K562 (cell line): ENCODE data around the gene MRPL37. TPM values are rescaled to one million over a fixed set of nuclear protein-coding genes. Genes with fewer than 3 reads are reported as not detected.

ENCODE experiments used
- ATAC-seq: fragments of 200-7000 bp; cut with Tn5 transposase; 3 replicates; pipeline ENCODE4 v1.9.1; 2020; ENCODE audit warnings: moderate library complexity
- BruUV-seq: library from RNA; stranded (reverse); fragments of 400-500 nt; replicated peaks from 2 replicates; lab custom pipeline; 2021; lab: Mats Ljungman, UMichigan
- CTCF ChIA-PET: fragments of 300-600 bp; formaldehyde crosslinking; extraction: SDS; loops from one replicate; lab custom pipeline; 2021; ENCODE audit warnings: low intra/inter-chr PET ratio; lab: Yijun Ruan, JAX
- POLR2A ChIA-PET: fragments of 300-600, 350-650 bp; sonication (Branson Sonifier 250); formaldehyde crosslinking; extraction: SDS; loops from one replicate; lab custom pipeline; 2021; ENCODE audit warnings: antibody characterized with exemption, inconsistent platforms; lab: Yijun Ruan, JAX
- DNase-seq, 4 experiments: peaks; one replicate each; pipeline versions ENCODE4 v3.0.0 to v3.0.0-alpha.2; 2011 to 2018; ENCODE audit warnings: low spot score in 3 of 4, mixed read lengths in 3 of 4; ENCODE audit errors: extremely low read depth in 1 of 4
- FAIRE-seq: peaks from 2 replicates; lab custom pipeline; 2011; peaks lifted over from hg19 to GRCh38; lab: Jason Lieb, UNC
- H2AFZ ChIP-seq: 2 replicates; pipeline ENCODE4 v1.6.0; 2011; ENCODE audit warnings: low read depth, low read length, control low read depth, inconsistent platforms
- H3K27ac ChIP-seq: fragments of 200-600 bp; 3 replicates; pipeline ENCODE4 v1.8.0; 2011; ENCODE audit warnings: low read depth, mild to moderate bottlenecking, control low read depth, inconsistent platforms, low read length, moderate library complexity, mixed read lengths; ENCODE audit errors: extremely low read depth
- H3K27me3 ChIP-seq, 2 experiments: fragments of 300-600 bp in 1 of 2; 2 replicates in 1 of 2; 3 replicates in 1 of 2; pipeline versions ENCODE4 v1.6.0 to v1.8.0; 2011; ENCODE audit warnings: inconsistent platforms in 2 of 2, low read length in 2 of 2, mild to moderate bottlenecking in 1 of 2, mixed read lengths in 1 of 2, moderate library complexity in 1 of 2; ENCODE audit not compliant: control insufficient read depth in 2 of 2, insufficient read depth in 2 of 2
- H3K36me3 ChIP-seq: fragments of 300-600 bp; 3 replicates; pipeline ENCODE4 v1.8.0; 2011; ENCODE audit warnings: mild to moderate bottlenecking, low read length, inconsistent platforms; ENCODE audit not compliant: control insufficient read depth, insufficient read depth
- H3K4me1 ChIP-seq, 2 experiments: fragments of 200-600 bp in 1 of 2; replicated peaks in 1 of 2; 2 replicates in 1 of 2; 3 replicates in 1 of 2; pipeline versions ENCODE4 v1.5.1 to v1.8.0; 2011; ENCODE audit warnings: inconsistent platforms in 2 of 2, low read length in 2 of 2, mild to moderate bottlenecking in 1 of 2, mixed read lengths in 1 of 2, moderate library complexity in 1 of 2; ENCODE audit not compliant: control insufficient read depth in 2 of 2, insufficient read depth in 2 of 2
- H3K4me2 ChIP-seq: 2 replicates; pipeline ENCODE4 v1.6.1; 2011; ENCODE audit warnings: low read length, control low read depth, inconsistent platforms, mixed read lengths; ENCODE audit not compliant: insufficient read depth
- H3K4me3 ChIP-seq: fragments of 200-600 bp; sonication (generic), shearing (Covaris generic); 2 replicates; pipeline ENCODE4 v1.5.1; 2016; ENCODE audit warnings: control low read depth, inconsistent platforms
- H3K79me2 ChIP-seq: fragments of 200-600 bp; 3 replicates; pipeline ENCODE4 v1.8.0; 2011; ENCODE audit warnings: low read length, inconsistent platforms; ENCODE audit not compliant: control insufficient read depth, insufficient read depth
- H3K9ac ChIP-seq, 2 experiments: 2 replicates each; pipeline versions ENCODE4 v1.6.0 to v1.6.1; 2011; ENCODE audit warnings: low read depth in 2 of 2, low read length in 2 of 2, control low read depth in 1 of 2, inconsistent platforms in 1 of 2, mild to moderate bottlenecking in 1 of 2, mixed read lengths in 1 of 2; ENCODE audit not compliant: insufficient read depth in 1 of 2
- H3K9me1 ChIP-seq: one replicate; pipeline ENCODE4 v1.6.0; 2011; ENCODE audit warnings: inconsistent platforms, mild to moderate bottlenecking, low read length, moderate library complexity; ENCODE audit not compliant: control insufficient read depth, insufficient read depth
- H3K9me3 ChIP-seq: replicated peaks from 2 replicates; pipeline ENCODE4 v1.5.1; 2011; ENCODE audit warnings: low read depth, low read length, inconsistent platforms; ENCODE audit not compliant: control insufficient read depth, insufficient read depth
- H4K20me1 ChIP-seq: replicated peaks from 2 replicates; pipeline ENCODE4 v1.6.1; 2011; ENCODE audit warnings: low read length, inconsistent platforms, mixed read lengths; ENCODE audit not compliant: control insufficient read depth, insufficient read depth
- ARHGAP35 ChIP-seq: fragments of 450-650 bp; IDR thresholded peaks from 2 replicates; pipeline ENCODE4 v1.6.1; 2018; ENCODE audit not compliant: partially characterized antibody
- BRD4 ChIP-seq: fragments of 200-600 bp; sonication (generic); IDR thresholded peaks from 2 replicates; pipeline ENCODE4 v1.6.1; 2017; ENCODE audit warnings: inconsistent platforms
- E4F1 ChIP-seq: fragments of 250-450 bp; sonication (Bioruptor Pico); IDR thresholded peaks from 2 replicates; pipeline ENCODE4 v1.5.0; 2021; ENCODE audit warnings: mild to moderate bottlenecking, borderline replicate concordance
- GABPA ChIP-seq: fragments of 200-800 bp; sonication (Bioruptor generic); conservative IDR thresholded peaks from 2 replicates; pipeline ENCODE4 v1.6.1; 2016; ENCODE audit warnings: low read depth, missing genetic modification characterization, missing compliant biosample characterization
- MTA1 ChIP-seq: fragments of 450-650 bp; IDR thresholded peaks from 2 replicates; pipeline ENCODE4 v1.6.1; 2017; ENCODE audit warnings: borderline replicate concordance
- NCOA4 ChIP-seq: fragments of 450-650 bp; IDR thresholded peaks from 2 replicates; pipeline ENCODE4 v1.6.1; 2018; ENCODE audit warnings: mild to moderate bottlenecking; ENCODE audit not compliant: partially characterized antibody
- POLR2AphosphoS2 ChIP-seq: IDR thresholded peaks from 2 replicates; pipeline ENCODE4 v1.6.1; 2012; ENCODE audit warnings: low read length, improper control_type of control experiment
- PRMT5 ChIP-seq: sonication (generic); formaldehyde crosslinking; IDR thresholded peaks from 2 replicates; pipeline ENCODE4 v1.5.0; 2020; ENCODE audit warnings: missing genetic modification reagents
- ZC3H11A ChIP-seq: IDR thresholded peaks from 2 replicates; pipeline ENCODE4 v1.6.1; 2012; ENCODE audit warnings: low read depth, low read length, improper control_type of control experiment
- ZFP91 ChIP-seq: sonication (generic); formaldehyde crosslinking; IDR thresholded peaks from 2 replicates; pipeline ENCODE4 v1.8.0; 2022; ENCODE audit warnings: mild to moderate bottlenecking, missing genetic modification reagents
- ZNF696 ChIP-seq: fragments of 250-450 bp; sonication (Bioruptor Pico); conservative IDR thresholded peaks from 2 replicates; pipeline ENCODE4 v1.4.0; 2020; ENCODE audit warnings: mild to moderate bottlenecking, moderate library complexity
- WGBS: fragments of 100-300 bp; shearing (Covaris generic); methylation state at CpG from one replicate; pipeline ENCODE4 v1.1.6; 2016; ENCODE audit warnings: low coverage, mixed read lengths; ENCODE audit not compliant: insufficient coverage; ENCODE audit errors: missing lambda C conversion rate; 5-methylcytosine and 5-hydroxymethylcytosine counted together
- in situ Hi-C: fragments of 300-500 bp; cut with MboI; formaldehyde crosslinking; loops from 4 replicates; pipeline ENCODE4 v1.15.0; 2018; ENCODE audit warnings: inconsistent platforms, mixed read lengths
- intact Hi-C: fragments of 100-400 bp; cut with micrococcal nuclease; formaldehyde crosslinking; loops from 2 replicates; pipeline ENCODE4 v1.14.2; 2022
- polyA plus RNA-seq, 8 experiments: library from polyadenylated mRNA; depleted of rRNA in 4 of 8; stranded (reverse) in 5 of 8; unstranded in 3 of 8; fragments of >200 nt; fragmentation: Nextera tagmentation in 2 of 8; fragmentation: Illumina TruSeq in 1 of 8; extraction: Ambion mirVana in 2 of 8; extraction: Trizol in 1 of 8; gene quantifications; 2 replicates each; pipeline versions ENCODE4 v1.2.1 to v1.2.3, GENCODE V29; 2011 to 2014; ENCODE audit warnings: inconsistent platforms in 1 of 8, missing spikeins in 1 of 8
- total RNA-seq, 7 experiments: library from RNA; depleted of rRNA in 6 of 7; stranded (reverse); fragments of >200 nt in 6 of 7; fragmentation: Illumina TruSeq in 2 of 7; extraction: Trizol in 2 of 7; gene quantifications; 2 replicates each; pipeline versions ENCODE4 v1.2.1 to v1.2.3, GENCODE V29; 2011 to 2021; ENCODE audit warnings: low replicate concordance in 1 of 7
- TF ChIP-seq, protein P1 (sequence below), 3 experiments: fragments of 200-800 bp in 1 of 3; fragments of 250-450 bp in 1 of 3; fragments of 450-650 bp in 1 of 3; sonication (Bioruptor Pico) in 1 of 3; sonication (Bioruptor generic) in 1 of 3; formaldehyde crosslinking in 1 of 3; IDR thresholded peaks; 2 replicates each; pipeline versions ENCODE4 v1.6.1 to v1.8.0; 2016 to 2022; ENCODE audit warnings: mild to moderate bottlenecking in 2 of 3, missing genetic modification characterization in 2 of 3, missing compliant biosample characterization in 1 of 3, moderate library complexity in 1 of 3

MRPL37 gene
- total and polyA plus RNA-seq, 9 of the 15 experiments (the other 6 are each of a cell fraction or from before 2014, with no cell fraction given): 52.2 to 303 (median 180) TPM

GRCh38 chr1:54254055-54254454 is 54.1 kb downstream of the MRPL37 start:
- H3K79me2 ChIP-seq: no peaks in the 10 kb centered on the region
- WGBS: 80% methylated on average over 10 of the region's 10 CpGs
- no peaks in the 10 kb centered on the region for H3K27me3 ChIP-seq
- CTCF ChIA-PET: no interaction called here
- no peak overlapping the region for H2AFZ ChIP-seq
- no peak overlapping the region for H3K4me3 ChIP-seq
- no peak overlapping the region for H3K27ac ChIP-seq
- intact Hi-C loops (no loop called here), in situ Hi-C loops (no loop called here)
- DNase-seq (no peak), FAIRE-seq (no peak), ATAC-seq (no peak)
- no peaks in the 10 kb centered on the region; the same call in 1 of the 2 replicates for H4K20me1 ChIP-seq
- peak overlapping the region in 1 of 2 experiments; percentile 64; a peak in 2 of 4 replicates for H3K9ac ChIP-seq
- peaks cover 0 to 3% of the 10 kb centered on the region in 2 experiments; a peak in 1 of 5 replicates for H3K4me1 ChIP-seq
- no peaks in the 10 kb centered on the region for H3K9me1 ChIP-seq
- no peak overlapping the region for H3K4me2 ChIP-seq
- TF ChIP-seq PRMT5 (CRISPR knock-in tag) (no peak), ZFP91 (no peak), NCOA4 (no peak), MTA1 (no peak), ZNF696 (CRISPR knock-in tag) (no peak), ARHGAP35 (no peak), POLR2AphosphoS2 (no peak), E4F1 (CRISPR knock-in tag) (no peak), GABPA (tag) (no peak), ZC3H11A (no peak), BRD4 (no peak)
- TF ChIP-seq, protein P1, sequence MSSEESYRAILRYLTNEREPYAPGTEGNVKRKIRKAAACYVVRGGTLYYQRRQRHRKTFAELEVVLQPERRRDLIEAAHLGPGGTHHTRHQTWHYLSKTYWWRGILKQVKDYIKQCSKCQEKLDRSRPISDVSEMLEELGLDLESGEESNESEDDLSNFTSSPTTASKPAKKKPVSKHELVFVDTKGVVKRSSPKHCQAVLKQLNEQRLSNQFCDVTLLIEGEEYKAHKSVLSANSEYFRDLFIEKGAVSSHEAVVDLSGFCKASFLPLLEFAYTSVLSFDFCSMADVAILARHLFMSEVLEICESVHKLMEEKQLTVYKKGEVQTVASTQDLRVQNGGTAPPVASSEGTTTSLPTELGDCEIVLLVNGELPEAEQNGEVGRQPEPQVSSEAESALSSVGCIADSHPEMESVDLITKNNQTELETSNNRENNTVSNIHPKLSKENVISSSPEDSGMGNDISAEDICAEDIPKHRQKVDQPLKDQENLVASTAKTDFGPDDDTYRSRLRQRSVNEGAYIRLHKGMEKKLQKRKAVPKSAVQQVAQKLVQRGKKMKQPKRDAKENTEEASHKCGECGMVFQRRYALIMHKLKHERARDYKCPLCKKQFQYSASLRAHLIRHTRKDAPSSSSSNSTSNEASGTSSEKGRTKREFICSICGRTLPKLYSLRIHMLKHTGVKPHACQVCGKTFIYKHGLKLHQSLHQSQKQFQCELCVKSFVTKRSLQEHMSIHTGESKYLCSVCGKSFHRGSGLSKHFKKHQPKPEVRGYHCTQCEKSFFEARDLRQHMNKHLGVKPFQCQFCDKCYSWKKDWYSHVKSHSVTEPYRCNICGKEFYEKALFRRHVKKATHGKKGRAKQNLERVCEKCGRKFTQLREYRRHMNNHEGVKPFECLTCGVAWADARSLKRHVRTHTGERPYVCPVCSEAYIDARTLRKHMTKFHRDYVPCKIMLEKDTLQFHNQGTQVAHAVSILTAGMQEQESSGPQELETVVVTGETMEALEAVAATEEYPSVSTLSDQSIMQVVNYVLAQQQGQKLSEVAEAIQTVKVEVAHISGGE (CRISPR knock-in tag; IDR thresholded peaks at IDR 0.05): no peak
- POLR2A ChIA-PET: no interaction called here
- no peaks in the 10 kb centered on the region for H3K9me3 ChIP-seq
- TSS peak; percentile 5 for BruUV-seq
- peaks cover 35% of the 10 kb centered on the region; the same call in 2 of the 3 replicates for H3K36me3 ChIP-seq
